ENCODE results near the gene TPRN.

- TF ChIP-seq CTCF (IDR thresholded peaks at IDR 0.05; ENCODE audit: insufficient read depth, low read depth, low read length), result no peak
- TF ChIP-seq EZH2 (IDR thresholded peaks at IDR 0.05; ENCODE audit: insufficient read depth, low read length), result no peak
Measured at GRCh38 chr9:137173796-137174664, 26.5 kb downstream of the TPRN start.
